ENCODE data around the gene DNASE1. TPM values are rescaled to one million over a fixed set of nuclear protein-coding genes. Genes with fewer than 3 reads are reported as not detected.

The DNASE1 gene
- total RNA-seq, 1 experiment from 2014 or later, result 4.9 TPM

DNA sequence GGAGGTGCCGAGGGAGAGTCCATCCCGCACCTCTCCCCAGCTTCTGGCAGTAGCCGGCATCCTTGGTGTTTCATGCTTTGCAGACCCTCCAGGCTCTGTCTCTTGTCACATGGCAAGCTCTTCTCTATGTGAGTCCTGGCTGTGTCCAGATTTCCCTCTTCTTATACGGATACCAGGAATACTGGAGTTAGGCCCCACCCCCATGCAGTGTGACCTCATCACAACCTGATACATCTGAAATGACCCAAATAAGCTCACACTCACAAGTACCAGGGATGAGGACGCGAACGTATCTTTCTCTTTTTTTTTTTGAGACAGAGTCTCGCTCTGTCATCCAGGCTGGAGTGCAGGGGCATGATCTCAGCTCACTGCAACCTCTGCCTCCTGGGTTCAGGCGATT, 39.6 kb downstream of the DNASE1 start:
- no peak for DNase-seq (ENCODE audit: extremely low read depth, low read depth)

DNA sequence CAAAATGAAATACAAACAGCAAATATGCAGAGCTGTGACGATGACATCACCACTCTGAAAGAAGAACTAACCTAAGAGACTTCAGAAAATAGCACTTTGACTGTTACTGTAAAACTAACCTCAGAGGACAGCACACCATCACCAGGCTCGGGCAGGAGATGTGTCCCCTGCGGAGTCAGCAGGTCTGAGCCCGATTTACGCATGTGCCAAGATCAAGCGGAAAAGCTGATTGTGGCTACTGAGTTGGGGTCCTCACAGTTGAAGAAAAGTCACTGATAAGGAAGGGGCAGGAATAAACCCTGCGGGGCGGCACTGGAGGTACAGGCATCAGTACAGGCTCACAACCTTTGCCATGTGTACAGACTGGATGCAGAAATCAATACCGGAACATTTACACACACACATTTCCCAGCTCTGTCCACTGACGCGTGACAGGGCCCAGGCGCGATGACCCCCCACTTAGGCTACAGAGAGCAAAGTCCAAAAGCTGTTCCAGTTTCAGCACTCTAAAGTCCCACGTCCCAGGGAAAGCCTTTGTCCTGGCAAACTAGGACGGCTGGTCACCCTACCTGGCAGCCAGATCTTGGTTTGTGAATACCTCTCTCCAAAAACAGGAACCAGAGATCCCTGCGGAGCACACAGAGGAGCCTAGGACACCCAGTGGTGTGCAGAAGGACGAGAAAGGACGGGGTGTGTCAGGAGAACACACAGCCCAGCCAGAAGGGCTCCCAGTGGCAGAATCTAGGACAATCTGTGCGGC, 41.3 kb downstream of the DNASE1 start:
- no peak for DNase-seq (ENCODE audit: extremely low read depth, low read depth)

DNA sequence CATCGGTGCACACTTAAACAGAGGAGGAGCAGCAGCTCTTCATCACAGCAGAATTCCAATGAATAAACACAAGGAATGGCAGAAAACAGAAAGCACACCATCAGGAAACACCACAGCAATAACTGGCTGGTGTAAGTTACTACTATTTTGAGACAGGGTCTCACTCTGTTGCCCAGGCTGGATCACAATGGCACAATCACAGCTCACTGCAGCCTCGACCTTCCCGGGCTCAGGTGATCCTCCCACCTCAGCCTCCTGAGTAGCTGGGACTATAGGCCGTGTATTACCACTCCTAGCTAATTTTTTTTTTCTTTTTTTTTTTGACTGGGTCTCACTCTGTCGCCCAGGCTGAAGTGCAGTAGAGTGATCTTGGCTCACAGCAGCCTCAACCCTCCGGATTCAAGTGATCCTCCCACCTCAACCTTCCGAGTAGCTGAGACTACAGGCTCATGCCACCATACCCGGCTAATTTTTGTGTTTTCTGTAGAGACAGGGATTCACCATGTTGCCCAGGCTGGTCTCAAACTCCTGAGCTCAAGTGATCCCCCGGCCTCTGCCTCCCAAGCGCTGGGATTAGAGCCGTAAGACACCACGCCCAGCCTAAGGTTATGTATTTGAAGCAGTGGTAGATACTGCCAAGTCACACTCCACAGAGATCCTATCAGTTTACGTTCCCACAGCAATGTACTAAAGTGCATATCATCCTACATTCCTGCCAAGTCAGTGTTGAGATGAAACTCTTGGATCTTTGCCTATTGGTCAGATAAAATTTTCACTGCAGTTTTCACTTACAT, 42.1 kb downstream of the DNASE1 start:
- DNase-seq (ENCODE audit: extremely low read depth, low read depth), result peak; percentile 68

DNA sequence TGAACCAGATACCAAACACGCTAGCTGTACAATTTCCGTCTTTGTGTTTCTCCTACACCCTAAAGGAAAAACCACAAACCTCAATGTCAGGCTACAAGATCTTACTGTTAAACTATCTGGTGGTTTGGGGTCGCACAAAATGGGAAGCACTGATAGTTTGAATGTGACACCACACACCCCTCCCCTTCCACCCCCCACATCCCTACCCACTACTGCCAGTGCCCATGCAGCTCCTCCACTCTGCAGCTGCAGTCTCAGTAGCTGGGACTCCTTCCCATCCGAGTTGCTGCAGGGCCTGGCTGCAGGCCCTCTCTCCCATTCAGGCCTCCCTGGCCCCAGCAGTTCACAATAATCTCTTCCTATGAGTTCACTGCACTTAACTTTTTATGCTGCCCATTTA, 44.5 kb downstream of the DNASE1 start:
- no peak for DNase-seq (ENCODE audit: extremely low read depth, low read depth)

DNA sequence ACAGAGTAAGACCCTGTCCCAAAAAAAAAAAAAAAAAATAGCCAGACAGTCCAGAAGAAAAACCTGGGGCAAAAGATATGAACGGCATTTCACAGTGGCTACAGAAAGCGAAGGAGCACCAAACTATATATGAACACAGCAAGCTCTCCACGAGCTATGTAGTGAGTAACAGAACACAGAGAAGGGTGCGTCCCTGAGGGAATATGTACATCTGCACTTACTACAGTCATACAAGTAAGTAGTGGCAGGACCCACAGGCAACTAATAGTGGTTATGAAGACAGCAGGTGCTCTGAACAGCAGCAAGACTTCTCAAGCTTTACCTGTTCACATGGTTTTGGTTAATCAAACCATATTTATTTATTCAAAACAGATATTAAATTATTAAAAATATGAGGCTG, 47.0 kb downstream of the DNASE1 start:
- no peak for DNase-seq (ENCODE audit: extremely low read depth, low read depth)

DNA sequence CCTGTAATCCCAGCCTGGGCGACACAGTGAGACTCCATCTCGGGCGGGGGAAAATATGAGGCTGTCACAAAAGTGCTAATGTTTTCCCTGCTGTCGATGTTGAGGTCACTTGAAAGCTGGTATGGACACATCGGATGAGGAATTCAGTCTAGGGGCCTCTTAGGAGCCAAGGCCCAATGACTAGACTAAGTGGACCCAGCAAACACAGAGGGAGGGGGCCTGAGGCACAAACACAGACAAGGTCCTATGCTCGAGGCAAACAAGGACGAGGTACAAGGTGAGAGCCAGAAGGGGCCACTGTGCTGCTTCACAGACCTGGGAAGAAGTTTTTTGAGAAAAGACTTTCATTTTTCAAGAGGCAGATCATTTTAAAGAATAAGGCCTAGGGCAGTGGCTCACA, 47.6 kb downstream of the DNASE1 start:
- no peak for DNase-seq (ENCODE audit: extremely low read depth, low read depth)

DNA sequence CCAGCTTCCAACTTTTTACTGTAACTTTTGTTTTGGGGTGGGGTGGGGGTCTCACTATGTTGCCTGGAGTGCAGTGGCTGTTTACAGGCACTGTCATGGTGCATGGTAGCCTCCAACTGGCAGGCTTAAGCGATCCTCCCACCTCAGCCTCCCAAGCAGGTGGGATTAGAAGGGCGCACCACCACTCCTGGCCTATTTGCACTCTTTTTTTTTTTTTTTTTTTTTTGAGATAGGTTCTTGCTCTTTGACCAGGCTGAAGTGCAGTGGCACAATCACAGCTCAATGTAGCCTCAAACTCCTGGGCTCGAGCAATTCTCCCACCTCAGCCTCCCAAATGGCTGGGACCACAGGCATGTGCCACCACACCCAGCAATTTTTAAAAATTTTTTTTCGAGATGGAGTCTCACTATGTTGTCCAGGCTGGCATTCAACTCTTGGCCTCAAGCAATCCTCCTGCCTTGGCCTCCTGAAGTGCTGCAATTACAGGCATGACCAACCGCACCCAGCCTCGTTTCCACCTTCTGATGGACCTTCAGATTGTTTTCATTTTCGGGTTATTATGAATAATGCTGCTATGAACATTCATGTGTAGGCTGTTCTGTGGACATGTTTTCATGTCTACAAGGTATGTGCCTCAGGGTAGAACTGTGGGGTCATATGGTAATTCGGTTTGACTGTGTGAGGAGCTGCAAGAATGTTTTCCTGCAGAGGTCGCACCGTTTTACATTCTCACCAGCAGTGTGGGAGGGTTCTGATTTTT, 51.9 kb downstream of the DNASE1 start:
- DNase-seq (ENCODE audit: extremely low read depth, low read depth), result no peak

Other genes starting within 250 kb of the DNASE1 start
- gene ZNF597, start 211.2 kb upstream of the DNASE1 start, total RNA-seq (2014; rRNA removed; shearing (Covaris generic)), result 4.4 and 5.6 TPM in 2 replicates
- gene NAA60, start 211.0 kb upstream of the DNASE1 start, total RNA-seq (2014; rRNA removed; shearing (Covaris generic)), result 16.7 and 18.9 TPM in 2 replicates
- not detected in 2 replicates for gene C16orf90, start 159.2 kb upstream of the DNASE1 start, total RNA-seq (2014; rRNA removed; shearing (Covaris generic))
- 25.1 and 31.9 TPM in 2 replicates for gene CLUAP1, start 153.7 kb upstream of the DNASE1 start, total RNA-seq (2014; rRNA removed; shearing (Covaris generic))
- gene NLRC3, start 77.3 kb upstream of the DNASE1 start, total RNA-seq (2014; rRNA removed; shearing (Covaris generic)), result not detected in 2 replicates
- gene SLX4, start 43.1 kb upstream of the DNASE1 start, total RNA-seq (2014; rRNA removed; shearing (Covaris generic)), result 5.1 and 6.6 TPM in 2 replicates
- gene TRAP1, start 62.8 kb downstream of the DNASE1 start, total RNA-seq (2014; rRNA removed; shearing (Covaris generic)), result 235 and 238 TPM in 2 replicates
- gene CREBBP, start 226.0 kb downstream of the DNASE1 start, total RNA-seq (2014; rRNA removed; shearing (Covaris generic)), result 15.2 and 15.8 TPM in 2 replicates

Measured in NCI-H460 (cell line).